ENCODE data around the gene PRAMEF1.
"Not testable (repeated sequence)": the region's sequence is repeated elsewhere in the genome, so short reads cannot be mapped to it uniquely, and the experiment has no call there.

Gene PRAMEF1

GRCh38 chr1:12776801-12777557 is 14.2 kb upstream of the PRAMEF1 start:
- DNase-seq (ENCODE audit: low spot score), result no peak

- DNase-seq (ENCODE audit: low spot score), result no peak
Observed at GRCh38 chr1:12778061-12778460, 13.1 kb upstream of the PRAMEF1 start.

GRCh38 chr1:12778907-12779306 is 12.3 kb upstream of the PRAMEF1 start:
- no peak for DNase-seq (ENCODE audit: low spot score)

GRCh38 chr1:12781488-12781887 is 9.7 kb upstream of the PRAMEF1 start:
- DNase-seq (ENCODE audit: low spot score), result not testable (repeated sequence)

- not testable (repeated sequence) for DNase-seq (ENCODE audit: low spot score)
Observed at GRCh38 chr1:12783783-12784182, 7.4 kb upstream of the PRAMEF1 start.

GRCh38 chr1:12784729-12785128 is 6.5 kb upstream of the PRAMEF1 start:
- not testable (repeated sequence) for DNase-seq (ENCODE audit: low spot score)

- no peak for DNase-seq (ENCODE audit: low spot score)
Observed at GRCh38 chr1:12798911-12799310, 7.7 kb downstream of the PRAMEF1 start.

- DNase-seq (ENCODE audit: low spot score), result no peak
Observed at GRCh38 chr1:12799730-12800129, 8.5 kb downstream of the PRAMEF1 start.

GRCh38 chr1:12809933-12810332 is 18.7 kb downstream of the PRAMEF1 start:
- no peak for DNase-seq (ENCODE audit: low spot score)

GRCh38 chr1:12810691-12811408 is 19.7 kb downstream of the PRAMEF1 start:
- DNase-seq (ENCODE audit: low spot score), result no peak

GRCh38 chr1:12811409-12811784 is 20.2 kb downstream of the PRAMEF1 start:
- DNase-seq (ENCODE audit: low spot score), result no peak

- DNase-seq (ENCODE audit: low spot score), result not testable (repeated sequence)
Observed at GRCh38 chr1:12819061-12819460, 27.9 kb downstream of the PRAMEF1 start.

- not testable (repeated sequence) for DNase-seq (ENCODE audit: low spot score)
Observed at GRCh38 chr1:12831310-12831709, 40.1 kb downstream of the PRAMEF1 start, which contains the start of gene PRAMEF11. Gene PRAMEF11, minus strand, starts transcription at chr1:12831410. Its CDS starts 2,621 bp downstream, at chr1:12828789.

- not testable (repeated sequence) for DNase-seq (ENCODE audit: low spot score)
Observed at GRCh38 chr1:12833251-12833650, 42.1 kb downstream of the PRAMEF1 start.
